Esophagus squamous epithelium (tissue), 4 donors: Measurements from ENCODE around the gene C1orf185.
"Not testable (repeated sequence)": the region's sequence is repeated elsewhere in the genome, so short reads cannot be mapped to it uniquely, and the experiment has no call there.

Experiments
- POLR2A ChIP-seq, 4 donors: fragments of 450-650 bp; IDR thresholded peaks; one replicate each; pipeline ENCODE4 v1.6.1; 2017; ENCODE audit warnings: antibody characterized with exemption in 4 of 4, mild to moderate bottlenecking in 4 of 4, moderate library complexity in 3 of 4
- TF ChIP-seq, protein P1 (sequence below), 6 experiments: fragments of 450-650 bp in 4 of 6; fragments of 200-600 bp in 2 of 6; sonication (generic) in 2 of 6; IDR thresholded peaks; one replicate each; pipeline ENCODE4 v1.5.1; 2016 to 2019; ENCODE audit warnings: antibody characterized with exemption in 6 of 6, mild to moderate bottlenecking in 4 of 6, moderate library complexity in 4 of 6

DNA sequence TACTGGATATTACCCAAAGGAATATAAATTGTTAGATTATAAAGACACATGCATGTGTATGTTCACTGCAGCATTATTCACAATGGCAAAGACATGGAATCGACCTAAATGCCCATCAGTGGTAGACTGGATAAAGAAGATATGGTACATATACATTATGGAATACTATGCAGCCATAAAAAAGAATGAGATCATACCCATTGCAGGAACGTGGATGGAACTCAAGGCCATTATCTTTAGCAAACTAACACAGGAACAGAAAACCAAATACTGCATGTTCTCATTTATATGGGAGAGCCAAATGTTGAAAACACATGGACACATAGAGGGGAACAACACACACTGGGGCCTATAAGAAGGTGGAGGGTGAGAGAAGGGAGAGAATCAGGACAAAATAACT lies 35.7 kb downstream of the C1orf185 start:
- TF ChIP-seq POLR2A (IDR thresholded peaks at IDR 0.05), result not testable (repeated sequence)
- TF ChIP-seq, protein P1, sequence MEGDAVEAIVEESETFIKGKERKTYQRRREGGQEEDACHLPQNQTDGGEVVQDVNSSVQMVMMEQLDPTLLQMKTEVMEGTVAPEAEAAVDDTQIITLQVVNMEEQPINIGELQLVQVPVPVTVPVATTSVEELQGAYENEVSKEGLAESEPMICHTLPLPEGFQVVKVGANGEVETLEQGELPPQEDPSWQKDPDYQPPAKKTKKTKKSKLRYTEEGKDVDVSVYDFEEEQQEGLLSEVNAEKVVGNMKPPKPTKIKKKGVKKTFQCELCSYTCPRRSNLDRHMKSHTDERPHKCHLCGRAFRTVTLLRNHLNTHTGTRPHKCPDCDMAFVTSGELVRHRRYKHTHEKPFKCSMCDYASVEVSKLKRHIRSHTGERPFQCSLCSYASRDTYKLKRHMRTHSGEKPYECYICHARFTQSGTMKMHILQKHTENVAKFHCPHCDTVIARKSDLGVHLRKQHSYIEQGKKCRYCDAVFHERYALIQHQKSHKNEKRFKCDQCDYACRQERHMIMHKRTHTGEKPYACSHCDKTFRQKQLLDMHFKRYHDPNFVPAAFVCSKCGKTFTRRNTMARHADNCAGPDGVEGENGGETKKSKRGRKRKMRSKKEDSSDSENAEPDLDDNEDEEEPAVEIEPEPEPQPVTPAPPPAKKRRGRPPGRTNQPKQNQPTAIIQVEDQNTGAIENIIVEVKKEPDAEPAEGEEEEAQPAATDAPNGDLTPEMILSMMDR (IDR thresholded peaks at IDR 0.05), result not testable (repeated sequence)
